ENCODE data around the gene SLC39A9.
"Not testable (repeated sequence)": the region's sequence is repeated elsewhere in the genome, so short reads cannot be mapped to it uniquely, and the experiment has no call there.

SLC39A9 gene

GRCh38 chr14:69408331-69408960, 10.0 kb downstream of the SLC39A9 start:
- Histone ChIP-seq H3K27ac (no peak overlapping the region), H3K4me3 (ENCODE audit: low read depth, low read length) (no peak overlapping the region), H3K9me3 (ENCODE audit: severe bottlenecking) (no peaks in the 10 kb centered on the region)

GRCh38 chr14:69413483-69413882, 15.0 kb downstream of the SLC39A9 start:
- Histone ChIP-seq H3K27me3 (ENCODE audit: insufficient read depth, low read depth, severe bottlenecking) (no peaks in the 10 kb centered on the region), H3K27ac (no peak overlapping the region), H3K9me3 (ENCODE audit: severe bottlenecking) (peaks cover 7% of the 10 kb centered on the region), H3K4me3 (ENCODE audit: low read depth, low read length) (no peak overlapping the region), H3K36me3 (no peaks in the 10 kb centered on the region)
- TF ChIP-seq CTCF (IDR thresholded peaks at IDR 0.05; ENCODE audit: low read depth, low read length): no peak
- DNase-seq: no peak

More at GRCh38 chr14:69408331-69408960, 10.0 kb downstream of the SLC39A9 start:
- Histone ChIP-seq H3K27me3 (ENCODE audit: insufficient read depth, low read depth, severe bottlenecking) (no peaks in the 10 kb centered on the region), H3K36me3 (peaks cover 2% of the 10 kb centered on the region; the same call in 1 of the 2 replicates)
- no peak for DNase-seq
- no peak for TF ChIP-seq CTCF (IDR thresholded peaks at IDR 0.05; ENCODE audit: low read depth, low read length)

- not testable (repeated sequence) for H3K9me3 ChIP-seq (ENCODE audit: severe bottlenecking); H3K4me3 ChIP-seq (ENCODE audit: low read depth, low read length); DNase-seq
Observed at GRCh38 chr14:69416087-69416486, 17.6 kb downstream of the SLC39A9 start.

GRCh38 chr14:69423279-69423678, 24.8 kb downstream of the SLC39A9 start:
- TF ChIP-seq CTCF (IDR thresholded peaks at IDR 0.05; ENCODE audit: low read depth, low read length): no peak
- no peak overlapping the region for H3K4me3 ChIP-seq (ENCODE audit: low read depth, low read length)
- no peak overlapping the region for H3K27ac ChIP-seq
- no peak for DNase-seq
- H3K36me3 ChIP-seq: peaks cover 26% of the 10 kb centered on the region
- H3K27me3 ChIP-seq (ENCODE audit: insufficient read depth, low read depth, severe bottlenecking): no peaks in the 10 kb centered on the region
- H3K9me3 ChIP-seq (ENCODE audit: severe bottlenecking): no peaks in the 10 kb centered on the region

More at GRCh38 chr14:69416087-69416486, 17.6 kb downstream of the SLC39A9 start:
- H3K36me3 ChIP-seq; H3K27ac ChIP-seq; H3K27me3 ChIP-seq (ENCODE audit: insufficient read depth, low read depth, severe bottlenecking): not testable (repeated sequence)

GRCh38 chr14:69424149-69424923, 25.8 kb downstream of the SLC39A9 start:
- H3K36me3 ChIP-seq: peaks cover 30% of the 10 kb centered on the region
- TF ChIP-seq CTCF (IDR thresholded peaks at IDR 0.05; ENCODE audit: low read depth, low read length): no peak
- no peaks in the 10 kb centered on the region for H3K27me3 ChIP-seq (ENCODE audit: insufficient read depth, low read depth, severe bottlenecking)
- H3K27ac ChIP-seq: no peak overlapping the region
- no peak overlapping the region for H3K4me3 ChIP-seq (ENCODE audit: low read depth, low read length)
- DNase-seq: no peak
- H3K9me3 ChIP-seq (ENCODE audit: severe bottlenecking): no peaks in the 10 kb centered on the region

GRCh38 chr14:69427596-69427995, 29.1 kb downstream of the SLC39A9 start:
- no peaks in the 10 kb centered on the region for H3K27me3 ChIP-seq (ENCODE audit: insufficient read depth, low read depth, severe bottlenecking)
- no peaks in the 10 kb centered on the region for H3K9me3 ChIP-seq (ENCODE audit: severe bottlenecking)
- H3K27ac ChIP-seq: no peak overlapping the region
- no peak for DNase-seq
- peaks cover 27% of the 10 kb centered on the region for H3K36me3 ChIP-seq
- no peak for TF ChIP-seq CTCF (IDR thresholded peaks at IDR 0.05; ENCODE audit: low read depth, low read length)
- H3K4me3 ChIP-seq (ENCODE audit: low read depth, low read length): no peak overlapping the region

Measured in WERI-Rb-1 (cell line).